ENCODE results near the gene CANX. TPM values are rescaled to one million over a fixed set of nuclear protein-coding genes. Genes with fewer than 3 reads are reported as not detected.

The CANX gene
- total RNA-seq, 1 experiment from 2014 or later: 766 TPM

DNA sequence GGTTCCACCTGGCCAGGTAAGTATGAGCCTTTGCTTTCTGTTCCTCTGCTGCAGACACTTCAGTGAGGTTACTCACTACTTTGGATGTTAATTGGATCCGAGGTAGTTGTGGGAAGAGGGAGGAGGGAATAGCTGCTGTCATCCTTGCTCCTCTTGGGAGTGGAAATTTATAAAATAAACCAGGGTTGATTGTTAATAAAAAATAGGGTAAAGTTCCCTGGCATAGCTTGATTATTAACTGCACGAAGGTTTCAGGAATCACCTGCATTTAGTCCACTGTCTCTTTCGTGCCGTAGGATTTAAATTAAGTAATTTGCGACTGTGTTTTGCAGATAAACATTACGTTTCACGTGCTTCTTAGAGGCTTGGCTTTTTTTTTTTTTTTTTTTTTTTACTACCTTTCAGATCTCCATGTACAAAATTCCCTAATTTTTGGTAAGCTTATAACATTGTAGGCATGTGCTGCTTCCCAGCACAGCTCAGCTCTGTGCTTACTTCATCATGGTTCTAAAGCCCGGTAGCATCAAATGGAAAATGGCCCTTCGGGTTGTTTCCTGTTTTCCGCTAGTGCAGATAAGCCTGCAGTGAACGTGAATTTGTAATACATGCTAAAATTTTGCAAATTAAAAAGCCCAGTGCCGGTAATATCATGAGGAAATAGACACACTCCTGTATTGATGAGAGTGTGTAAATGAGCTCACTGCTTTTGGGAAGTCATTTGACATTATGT is 68.1 kb downstream of the CANX start:
- no peak overlapping the region for H3K4me2 ChIP-seq (ENCODE audit: low read length)

More for the DNA sequence above, 68.1 kb downstream of the CANX start:
- Histone ChIP-seq H3K9me2 (ENCODE audit: insufficient read depth) (no peaks in the 10 kb centered on the region), H3K4me1 (ENCODE audit: control insufficient read depth in 1 of 2, insufficient read depth in 2 of 2, low read length in 2 of 2) (peaks cover 11 to 25% of the 10 kb centered on the region in 2 experiments), H3K9me3 (ENCODE audit: control insufficient read depth in 1 of 2, insufficient read depth in 1 of 2, low read depth in 1 of 2, low read length in 2 of 2) (no peaks in the 10 kb centered on the region), H3K9ac (ENCODE audit: low read length) (no peak overlapping the region), H3K36me3 (ENCODE audit: control insufficient read depth in 1 of 2, insufficient read depth in 2 of 2, low read length in 2 of 2) (peaks cover 30 to 31% of the 10 kb centered on the region in 2 experiments; a peak in 3 of 4 replicates), H3K27ac (ENCODE audit: low read depth, low read length) (no peak overlapping the region), H4K20me1 (ENCODE audit: insufficient read depth) (peaks cover 9% of the 10 kb centered on the region; the same call in 1 of the 2 replicates), H2AFZ (ENCODE audit: low read depth, low read length, poor library complexity, severe bottlenecking) (no peak overlapping the region), H3K4me3 (replicated peaks in 1 of 2; ENCODE audit: low read depth in 1 of 2, low read length in 2 of 2) (no peak overlapping the region), H3K27me3 (ENCODE audit: insufficient read depth, low read length) (no peaks in the 10 kb centered on the region), H3K79me2 (ENCODE audit: insufficient read depth, low read length) (peaks cover 59% of the 10 kb centered on the region)
- DNase-seq (ENCODE audit: low read depth, low spot score): no peak
- TF ChIP-seq SIN3A (IDR thresholded peaks at IDR 0.05; ENCODE audit: low read depth): no peak
- TF ChIP-seq EZH2 (IDR thresholded peaks at IDR 0.05): no peak
- no peak for TF ChIP-seq TCF7L2 (IDR thresholded peaks at IDR 0.05; ENCODE audit: borderline replicate concordance, extremely low read depth, insufficient read depth, insufficient read length)
- no peak for TF ChIP-seq JUND (IDR thresholded peaks at IDR 0.05)
- TF ChIP-seq, protein P1, sequence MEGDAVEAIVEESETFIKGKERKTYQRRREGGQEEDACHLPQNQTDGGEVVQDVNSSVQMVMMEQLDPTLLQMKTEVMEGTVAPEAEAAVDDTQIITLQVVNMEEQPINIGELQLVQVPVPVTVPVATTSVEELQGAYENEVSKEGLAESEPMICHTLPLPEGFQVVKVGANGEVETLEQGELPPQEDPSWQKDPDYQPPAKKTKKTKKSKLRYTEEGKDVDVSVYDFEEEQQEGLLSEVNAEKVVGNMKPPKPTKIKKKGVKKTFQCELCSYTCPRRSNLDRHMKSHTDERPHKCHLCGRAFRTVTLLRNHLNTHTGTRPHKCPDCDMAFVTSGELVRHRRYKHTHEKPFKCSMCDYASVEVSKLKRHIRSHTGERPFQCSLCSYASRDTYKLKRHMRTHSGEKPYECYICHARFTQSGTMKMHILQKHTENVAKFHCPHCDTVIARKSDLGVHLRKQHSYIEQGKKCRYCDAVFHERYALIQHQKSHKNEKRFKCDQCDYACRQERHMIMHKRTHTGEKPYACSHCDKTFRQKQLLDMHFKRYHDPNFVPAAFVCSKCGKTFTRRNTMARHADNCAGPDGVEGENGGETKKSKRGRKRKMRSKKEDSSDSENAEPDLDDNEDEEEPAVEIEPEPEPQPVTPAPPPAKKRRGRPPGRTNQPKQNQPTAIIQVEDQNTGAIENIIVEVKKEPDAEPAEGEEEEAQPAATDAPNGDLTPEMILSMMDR (IDR thresholded peaks at IDR 0.05 in 2 of 3, conservative IDR thresholded peaks at IDR 0.05 in 1 of 3; ENCODE audit: borderline replicate concordance in 1 of 3, insufficient read depth in 1 of 3, low read depth in 2 of 3, low read length in 2 of 3): no peak
- TF ChIP-seq MAX (IDR thresholded peaks at IDR 0.05): no peak
- TF ChIP-seq SRF (IDR thresholded peaks at IDR 0.05; ENCODE audit: low read depth): no peak
- ATAC-seq: no peak
- RAD21 ChIA-PET (ENCODE audit: low non-redundant PET in 1 of 2, low total read pairs in 2 of 2, uncharacterized antibody in 2 of 2, unreplicated experiment in 2 of 2): no interaction called here
- BruUV-seq (replicated peaks): no TSS peak
- POLR2A ChIA-PET: no interaction called here
- CTCF ChIA-PET: no interaction called here
- intact Hi-C loops (cut with micrococcal nuclease): loop anchor here (10.0 kb wide), 1 partner anchor 218 kb away; no protein-coding TSS in a partner anchor

Measured in HCT116 (cell line).